ENCODE results near the gene LAS1L. TPM values are rescaled to one million over a fixed set of nuclear protein-coding genes. Genes with fewer than 3 reads are reported as not detected.
"Not testable (repeated sequence)": the region's sequence is repeated elsewhere in the genome, so short reads cannot be mapped to it uniquely, and the experiment has no call there.

The LAS1L gene
- total RNA-seq, 2 experiments from 2014 or later = 41.0 to 61.6 TPM

- no peaks in the 10 kb centered on the region for H3K9me2 ChIP-seq (ENCODE audit: insufficient read depth, low read length)
- no peak overlapping the region for H2AFZ ChIP-seq (ENCODE audit: low read length)
- H4K20me1 ChIP-seq (ENCODE audit: insufficient read depth, low read length) = no peaks in the 10 kb centered on the region
- H3K4me2 ChIP-seq (ENCODE audit: low read length) = no peak overlapping the region
- H3K4me1 ChIP-seq (ENCODE audit: insufficient read depth, low read length, poor library complexity, severe bottlenecking) = no peaks in the 10 kb centered on the region
- no peaks in the 10 kb centered on the region for H3K9me3 ChIP-seq (ENCODE audit: low read length)
- ChIA-PET POLR2A (no interaction called here), CTCF (ENCODE audit: unreplicated experiment) (no interaction called here)
- intact Hi-C loops (cut with micrococcal nuclease; ENCODE audit: unreplicated experiment) = no loop called here
- no peak overlapping the region for H3K4me3 ChIP-seq (ENCODE audit: low read depth, low read length, poor library complexity, severe bottlenecking)
- no peak for DNase-seq (ENCODE audit: low spot score)
- TF ChIP-seq CTCF (conservative IDR thresholded peaks at IDR 0.05; ENCODE audit: low read length) (no peak), EZH2phosphoT487 (IDR thresholded peaks at IDR 0.05; ENCODE audit: borderline replicate concordance, low read depth, low read length) (no peak)
- no peaks in the 10 kb centered on the region for H3K79me2 ChIP-seq (ENCODE audit: insufficient read depth, low read depth, low read length)
- peaks cover 78% of the 10 kb centered on the region for H3K36me3 ChIP-seq (ENCODE audit: insufficient read depth, low read length)
- no peak overlapping the region for H3K27ac ChIP-seq (ENCODE audit: low read depth, low read length, poor library complexity, severe bottlenecking)
- no TSS peak for BruUV-seq (replicated peaks)
Measured at GRCh38 chrX:65522739-65523372, 11.7 kb downstream of the LAS1L start.

- H2AFZ ChIP-seq (ENCODE audit: low read length); BruUV-seq (replicated peaks); H3K4me2 ChIP-seq (ENCODE audit: low read length); H3K9me3 ChIP-seq (ENCODE audit: low read length); POLR2A ChIA-PET; H3K4me1 ChIP-seq (ENCODE audit: insufficient read depth, low read length, poor library complexity, severe bottlenecking); H3K79me2 ChIP-seq (ENCODE audit: insufficient read depth, low read depth, low read length); H4K20me1 ChIP-seq (ENCODE audit: insufficient read depth, low read length); H3K9me2 ChIP-seq (ENCODE audit: insufficient read depth, low read length); CTCF ChIA-PET (ENCODE audit: unreplicated experiment); H3K4me3 ChIP-seq (ENCODE audit: low read depth, low read length, poor library complexity, severe bottlenecking); intact Hi-C loops (cut with micrococcal nuclease; ENCODE audit: unreplicated experiment); DNase-seq (ENCODE audit: low spot score); H3K27ac ChIP-seq (ENCODE audit: low read depth, low read length, poor library complexity, severe bottlenecking): not testable (repeated sequence)
- peaks cover 67% of the 10 kb centered on the region for H3K36me3 ChIP-seq (ENCODE audit: insufficient read depth, low read length)
Measured at GRCh38 chrX:65519530-65519929, 15.1 kb downstream of the LAS1L start.

- H3K4me1 ChIP-seq (ENCODE audit: insufficient read depth, low read length, poor library complexity, severe bottlenecking); POLR2A ChIA-PET; H3K9me3 ChIP-seq (ENCODE audit: low read length); H3K4me3 ChIP-seq (ENCODE audit: low read depth, low read length, poor library complexity, severe bottlenecking); H3K4me2 ChIP-seq (ENCODE audit: low read length); intact Hi-C loops (cut with micrococcal nuclease; ENCODE audit: unreplicated experiment); H2AFZ ChIP-seq (ENCODE audit: low read length); CTCF ChIA-PET (ENCODE audit: unreplicated experiment); H3K27ac ChIP-seq (ENCODE audit: low read depth, low read length, poor library complexity, severe bottlenecking); H3K79me2 ChIP-seq (ENCODE audit: insufficient read depth, low read depth, low read length); H4K20me1 ChIP-seq (ENCODE audit: insufficient read depth, low read length); DNase-seq (ENCODE audit: low spot score); H3K9me2 ChIP-seq (ENCODE audit: insufficient read depth, low read length); BruUV-seq (replicated peaks): not testable (repeated sequence)
- H3K36me3 ChIP-seq (ENCODE audit: insufficient read depth, low read length) = peaks cover 67% of the 10 kb centered on the region
Measured at GRCh38 chrX:65518980-65519379, 15.6 kb downstream of the LAS1L start.

GRCh38 chrX:65517923-65518322 lies 16.7 kb downstream of the LAS1L start:
- peaks cover 56% of the 10 kb centered on the region for H3K36me3 ChIP-seq (ENCODE audit: insufficient read depth, low read length)
- no peaks in the 10 kb centered on the region for H4K20me1 ChIP-seq (ENCODE audit: insufficient read depth, low read length)
- no peaks in the 10 kb centered on the region for H3K4me1 ChIP-seq (ENCODE audit: insufficient read depth, low read length, poor library complexity, severe bottlenecking)
- no peak overlapping the region for H3K4me2 ChIP-seq (ENCODE audit: low read length)
- no peak for DNase-seq (ENCODE audit: low spot score)
- ChIA-PET POLR2A (interaction anchor here (1.1 kb wide), 1 partner anchor 16 kb away, joined by 3 read pairs; the partner anchor contains the start of gene LAS1L), CTCF (ENCODE audit: unreplicated experiment) (interaction anchor here (0.6 to 1.0 kb wide), 2 partner anchors 10 to 230 kb away, joined by 3 read pairs; no protein-coding TSS in a partner anchor)
- H2AFZ ChIP-seq (ENCODE audit: low read length) = no peak overlapping the region
- intact Hi-C loops (cut with micrococcal nuclease; ENCODE audit: unreplicated experiment) = no loop called here
- no peaks in the 10 kb centered on the region for H3K79me2 ChIP-seq (ENCODE audit: insufficient read depth, low read depth, low read length)
- TF ChIP-seq EZH2phosphoT487 (IDR thresholded peaks at IDR 0.05; ENCODE audit: borderline replicate concordance, low read depth, low read length) = no peak
- no peak for TF ChIP-seq CTCF (conservative IDR thresholded peaks at IDR 0.05; ENCODE audit: low read length)
- H3K27ac ChIP-seq (ENCODE audit: low read depth, low read length, poor library complexity, severe bottlenecking) = no peak overlapping the region
- H3K9me3 ChIP-seq (ENCODE audit: low read length) = no peaks in the 10 kb centered on the region
- no peak overlapping the region for H3K4me3 ChIP-seq (ENCODE audit: low read depth, low read length, poor library complexity, severe bottlenecking)
- no TSS peak for BruUV-seq (replicated peaks)
- no peaks in the 10 kb centered on the region for H3K9me2 ChIP-seq (ENCODE audit: insufficient read depth, low read length)

All from OCI-LY7 (cell line).